Measurements from ENCODE around the gene FLVCR2. TPM values are rescaled to one million over a fixed set of nuclear protein-coding genes. Genes with fewer than 3 reads are reported as not detected.
A peak's percentile ranks its signal among the peaks of the same experiment; 100 is the strongest.

Gene FLVCR2, protein sequence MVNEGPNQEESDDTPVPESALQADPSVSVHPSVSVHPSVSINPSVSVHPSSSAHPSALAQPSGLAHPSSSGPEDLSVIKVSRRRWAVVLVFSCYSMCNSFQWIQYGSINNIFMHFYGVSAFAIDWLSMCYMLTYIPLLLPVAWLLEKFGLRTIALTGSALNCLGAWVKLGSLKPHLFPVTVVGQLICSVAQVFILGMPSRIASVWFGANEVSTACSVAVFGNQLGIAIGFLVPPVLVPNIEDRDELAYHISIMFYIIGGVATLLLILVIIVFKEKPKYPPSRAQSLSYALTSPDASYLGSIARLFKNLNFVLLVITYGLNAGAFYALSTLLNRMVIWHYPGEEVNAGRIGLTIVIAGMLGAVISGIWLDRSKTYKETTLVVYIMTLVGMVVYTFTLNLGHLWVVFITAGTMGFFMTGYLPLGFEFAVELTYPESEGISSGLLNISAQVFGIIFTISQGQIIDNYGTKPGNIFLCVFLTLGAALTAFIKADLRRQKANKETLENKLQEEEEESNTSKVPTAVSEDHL
- total RNA-seq, result 1.6 and 1.8 TPM in 2 replicates

DNA sequence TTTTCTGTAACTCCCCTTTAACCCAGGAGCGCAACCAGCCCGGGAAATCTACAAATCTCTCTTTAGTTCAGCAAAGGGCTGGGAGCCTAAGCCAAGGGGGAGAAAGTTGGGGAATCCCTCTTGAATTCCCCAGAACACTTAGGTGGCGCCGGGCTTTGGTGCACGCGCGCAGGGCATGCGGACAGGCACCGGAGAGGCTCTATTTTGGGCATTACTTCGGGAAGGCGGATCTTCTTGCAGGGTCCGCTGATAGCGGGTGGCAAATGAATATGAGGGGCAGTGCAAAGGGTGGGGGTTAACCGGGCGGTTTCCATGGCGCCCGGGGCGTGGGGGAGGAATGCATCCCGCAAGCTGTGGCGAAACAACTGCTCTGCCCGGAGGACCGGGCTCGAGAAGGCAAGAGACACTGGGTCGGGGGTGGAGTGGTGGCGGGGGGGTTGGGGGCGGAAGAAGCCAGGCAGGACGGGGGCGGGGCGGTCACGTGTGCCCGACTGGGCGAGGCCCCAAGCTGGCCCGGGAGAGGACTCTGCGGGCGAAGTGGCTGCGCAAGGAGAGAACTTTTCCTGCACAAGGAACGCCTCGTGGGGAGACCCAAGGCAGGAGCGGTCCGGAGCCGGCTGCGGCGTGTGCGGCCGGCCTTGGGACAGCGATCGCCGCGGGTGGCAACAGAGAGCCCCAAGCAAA lies at the start of gene FLVCR2:
Gene FLVCR2 (plus strand): TSS at position 519 of the 684 bp plus-strand sequence. CDS start 353 bp downstream, outside the sequence.
- DNase-seq (ENCODE audit: low read depth in 2 of 2), result peak in 1 of 2 donors; percentile 68

DNA sequence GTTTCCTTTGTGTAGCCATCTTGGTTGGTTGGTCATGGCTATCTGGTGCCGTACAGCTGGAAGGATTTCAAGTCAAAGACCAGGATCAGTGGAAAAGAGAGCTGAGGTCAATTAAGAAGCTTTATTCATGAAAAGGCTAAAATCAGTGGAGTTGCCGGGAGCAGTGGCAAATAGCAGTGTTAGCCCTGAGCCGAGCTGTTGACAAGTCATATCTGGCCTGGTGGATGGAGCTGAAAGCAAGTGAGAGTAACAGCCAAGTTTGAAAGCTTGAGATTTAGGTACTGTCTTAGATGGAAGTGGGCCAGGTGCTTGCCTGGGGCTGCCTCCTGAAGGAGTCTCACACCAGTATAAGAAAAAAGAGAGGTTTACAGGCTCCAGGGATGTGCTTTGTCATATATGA lies 47.2 kb upstream of the FLVCR2 start:
- no peak for DNase-seq (ENCODE audit: low read depth in 2 of 2)

DNA sequence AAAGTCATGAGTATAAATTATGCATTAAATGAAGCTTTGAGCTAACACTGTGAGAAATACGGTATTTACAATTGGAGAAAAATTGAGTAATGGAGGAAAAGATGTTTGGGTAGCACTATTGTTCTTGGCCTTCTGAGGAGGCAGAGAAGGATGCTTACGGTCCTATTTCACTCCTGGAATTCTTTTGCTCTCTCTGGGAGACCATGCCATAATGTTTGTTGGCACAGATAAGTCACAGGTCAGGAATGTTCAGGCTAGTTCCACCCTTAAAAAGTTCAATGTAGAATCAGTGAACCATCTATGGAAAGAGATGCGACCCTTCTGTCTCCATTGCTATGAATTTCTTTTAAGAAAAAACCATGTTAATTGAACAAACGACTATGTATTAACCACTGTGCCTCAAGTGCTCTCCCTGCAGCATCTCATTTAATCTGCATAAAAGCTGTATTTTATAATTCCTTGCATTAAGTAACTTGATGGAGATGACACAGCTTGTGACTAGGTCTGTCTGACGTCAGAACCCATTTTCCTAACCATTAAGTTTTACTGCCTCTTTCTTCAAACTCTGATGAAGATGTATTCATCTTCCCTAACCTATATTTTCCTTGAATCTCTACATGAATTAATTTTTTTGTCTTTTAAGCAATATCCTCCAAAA lies 46.6 kb upstream of the FLVCR2 start:
- DNase-seq (ENCODE audit: low read depth in 2 of 2), result no peak

DNA sequence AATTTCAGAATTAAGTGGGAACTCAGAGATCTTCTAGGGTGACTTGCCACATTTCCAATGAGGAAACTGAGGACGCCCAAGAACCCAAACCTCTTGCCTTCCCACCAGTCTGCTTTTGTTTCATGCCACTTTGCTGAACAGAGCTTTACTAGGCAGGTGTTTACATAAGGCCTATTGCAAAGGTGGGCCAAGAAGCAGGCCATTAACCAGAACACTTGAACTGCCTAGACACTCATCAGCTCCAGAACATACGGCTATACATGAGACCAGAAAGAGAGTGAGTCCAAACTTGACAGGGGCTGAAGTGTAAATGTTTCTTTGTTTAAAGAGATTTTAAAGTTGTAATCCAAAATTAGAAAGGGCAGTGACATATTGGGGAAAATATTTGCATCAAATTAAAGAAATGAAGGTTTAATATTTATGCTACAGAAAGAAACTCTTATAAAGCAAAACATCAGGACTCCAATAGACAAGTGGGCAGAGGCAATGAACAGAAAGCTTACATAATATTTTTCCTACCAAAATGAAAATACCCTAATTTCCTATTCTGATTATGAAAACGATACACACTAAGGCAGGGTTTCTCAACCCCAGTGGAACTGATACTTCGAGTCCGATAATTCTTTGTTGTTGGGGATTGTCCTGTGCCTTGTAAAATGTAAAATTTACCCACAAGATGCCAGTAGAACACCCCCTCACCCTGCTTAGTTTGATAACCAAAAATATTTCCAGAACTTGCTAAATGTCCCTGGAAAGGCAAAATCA lies 44.4 kb upstream of the FLVCR2 start:
- no peak for DNase-seq (ENCODE audit: low read depth in 2 of 2)

DNA sequence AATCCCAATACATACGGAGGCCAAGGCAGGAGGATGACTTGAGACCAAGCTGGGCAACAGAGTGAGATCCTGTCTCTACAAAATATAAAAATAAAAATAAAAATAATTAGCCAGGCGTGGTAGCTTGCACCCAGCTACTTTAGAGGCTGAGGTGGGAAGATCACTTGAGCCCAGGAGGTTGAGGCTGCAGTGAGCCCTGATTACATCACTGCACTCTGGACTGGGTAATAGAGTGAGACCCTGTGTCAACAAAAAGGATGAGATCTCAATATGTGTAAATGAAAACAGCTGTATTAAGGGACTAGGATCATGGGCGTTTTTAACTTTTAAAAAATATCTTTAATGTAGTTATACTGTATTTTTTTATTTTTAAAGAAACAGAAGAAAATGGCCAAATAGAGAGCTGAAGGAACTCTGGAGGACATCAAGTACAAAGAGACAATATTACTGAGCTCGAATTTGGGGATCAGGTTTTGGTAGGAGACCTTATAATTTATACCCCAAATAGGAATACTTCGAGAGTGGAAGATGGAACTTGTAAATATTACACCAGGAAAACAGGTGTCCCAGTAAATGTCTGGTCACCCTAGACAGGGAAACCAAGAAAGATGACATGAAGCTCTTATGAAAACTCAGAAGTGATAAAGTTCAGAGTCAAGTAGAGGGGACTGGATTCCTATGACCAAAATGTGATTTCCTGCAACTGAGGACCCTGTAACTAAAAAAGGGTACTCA lies 43.1 kb upstream of the FLVCR2 start:
- DNase-seq (ENCODE audit: low read depth in 2 of 2), result no peak

DNA sequence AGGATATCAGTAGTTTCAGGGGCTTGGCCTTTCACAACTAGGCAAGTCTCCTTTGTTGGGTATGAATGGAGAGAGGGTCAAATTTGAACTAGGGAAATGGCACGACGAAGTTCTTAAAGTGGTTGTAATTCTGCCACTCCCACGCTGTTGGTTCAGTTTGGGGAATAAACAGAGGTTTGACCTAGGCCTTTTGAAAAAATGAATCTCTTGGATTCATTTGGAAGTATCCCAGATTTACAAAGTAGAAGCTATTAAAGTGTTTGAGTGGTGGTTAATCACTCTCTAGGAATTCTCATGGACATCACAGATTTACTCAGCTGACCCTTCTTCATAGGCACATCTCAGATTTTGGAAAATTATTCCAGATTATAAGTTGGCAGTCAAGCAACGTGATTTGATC lies 41.3 kb upstream of the FLVCR2 start:
- DNase-seq (ENCODE audit: low read depth in 2 of 2), result no peak

DNA sequence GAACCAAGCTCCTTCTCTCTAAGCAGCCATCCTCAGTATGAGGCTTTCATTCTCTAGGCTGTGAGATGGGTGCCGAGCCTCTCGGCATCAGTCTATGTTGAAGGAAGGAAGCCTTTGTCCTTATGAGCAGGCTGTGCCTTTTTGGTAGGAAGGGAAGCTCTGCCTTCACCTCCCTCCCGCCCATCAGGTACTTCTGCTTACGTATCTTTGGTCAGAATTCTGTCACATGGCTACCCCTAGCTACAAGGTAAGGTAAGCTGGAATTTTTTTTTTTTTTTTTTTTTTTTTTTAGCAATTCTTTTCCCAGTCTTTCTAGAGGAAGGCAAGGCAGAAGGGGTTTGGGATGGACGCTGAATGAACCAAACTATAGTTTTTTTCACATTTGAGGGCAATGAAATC lies 39.3 kb upstream of the FLVCR2 start:
- DNase-seq (ENCODE audit: low read depth in 2 of 2), result no peak

DNA sequence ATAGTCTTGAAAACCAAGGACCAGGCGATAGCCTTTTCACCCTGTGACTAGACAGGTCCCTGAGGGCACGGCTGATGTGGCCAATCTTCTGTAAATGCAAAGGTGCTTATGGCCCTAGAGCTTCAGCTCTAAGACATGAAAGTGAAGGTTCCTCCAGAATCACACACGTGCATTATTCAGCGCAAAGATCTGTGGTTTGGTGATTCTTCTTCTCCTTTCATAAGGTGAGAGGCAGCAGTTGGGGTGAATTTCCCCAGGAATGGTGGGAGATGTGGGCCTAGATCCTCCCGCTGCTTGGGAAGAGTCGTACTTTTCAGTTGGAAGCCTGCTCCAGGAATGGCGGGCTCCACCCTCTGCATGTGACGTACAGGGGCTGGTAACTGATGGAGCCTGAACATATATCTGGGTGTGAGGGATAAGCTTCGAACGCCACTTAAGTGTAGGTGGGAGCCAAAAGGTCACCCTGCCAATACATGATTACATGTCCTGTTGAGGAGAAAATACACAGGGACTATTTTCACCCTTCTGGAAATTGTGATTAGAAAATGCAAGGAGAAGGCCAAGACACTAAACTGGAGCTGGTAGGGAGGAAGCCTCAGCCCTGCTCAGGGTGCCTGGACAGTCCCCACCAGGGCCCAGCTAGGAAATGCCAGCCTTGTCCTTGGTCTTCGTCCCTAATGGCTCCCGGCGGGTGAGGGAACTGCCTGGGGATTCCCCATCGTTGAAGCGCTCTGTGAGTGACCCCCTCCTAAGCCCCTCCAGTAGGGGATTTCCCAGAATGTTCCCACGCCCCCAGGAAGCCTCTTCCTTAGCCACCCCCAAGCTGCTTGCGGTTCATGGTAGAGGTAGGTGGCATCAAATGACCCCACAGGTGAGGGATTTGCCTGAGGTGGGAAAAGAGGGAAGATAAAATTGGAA lies 38.6 kb upstream of the FLVCR2 start:
- DNase-seq (ENCODE audit: low read depth in 2 of 2), result peak in 1 of 2 donors; percentile 18

DNA sequence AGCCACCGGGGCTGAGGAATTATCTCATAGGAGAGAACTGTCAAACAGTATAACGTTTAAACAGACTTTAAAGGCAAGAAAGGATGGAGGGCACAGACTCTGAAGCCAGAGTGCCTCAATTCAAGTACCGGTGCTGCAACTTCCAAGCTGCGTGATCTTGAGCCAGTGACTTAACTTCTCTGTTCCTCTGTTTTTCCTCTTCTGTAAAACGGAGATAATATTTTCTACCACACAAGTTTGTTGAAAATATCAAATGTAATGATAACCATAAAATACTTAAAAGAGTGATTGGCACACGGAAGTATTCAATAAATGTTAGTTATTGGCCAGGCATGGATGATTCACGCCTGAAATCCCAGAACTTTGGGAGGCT lies 38.0 kb upstream of the FLVCR2 start:
- DNase-seq (ENCODE audit: low read depth in 2 of 2), result no peak

DNA sequence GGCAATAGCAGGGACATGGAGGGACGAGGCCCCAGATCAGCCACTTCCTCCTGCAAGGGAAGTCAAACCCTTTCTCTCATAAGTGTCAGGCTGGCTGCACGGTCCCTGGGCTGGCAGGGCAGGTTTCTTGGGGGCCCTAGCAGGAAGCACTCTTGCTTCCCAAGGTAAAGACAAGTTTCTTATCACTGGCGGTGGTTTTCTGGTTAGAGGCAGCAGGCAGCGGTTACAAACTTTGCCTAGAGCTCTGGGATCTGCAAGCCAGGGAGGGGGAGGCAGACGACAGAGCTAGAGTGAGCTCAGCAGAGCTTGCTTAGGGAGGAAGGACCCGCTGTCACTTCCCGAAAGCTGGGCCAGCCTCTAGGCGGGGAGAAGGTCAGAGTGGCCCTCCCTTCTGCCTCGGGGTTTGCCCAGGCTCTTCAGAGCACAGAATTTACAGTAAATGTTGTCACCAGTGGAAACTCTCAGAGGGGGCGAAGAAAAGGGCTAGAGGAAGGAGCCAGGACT lies 35.8 kb upstream of the FLVCR2 start:
- DNase-seq (ENCODE audit: low read depth in 2 of 2), result peak in 1 of 2 donors; percentile 17

DNA sequence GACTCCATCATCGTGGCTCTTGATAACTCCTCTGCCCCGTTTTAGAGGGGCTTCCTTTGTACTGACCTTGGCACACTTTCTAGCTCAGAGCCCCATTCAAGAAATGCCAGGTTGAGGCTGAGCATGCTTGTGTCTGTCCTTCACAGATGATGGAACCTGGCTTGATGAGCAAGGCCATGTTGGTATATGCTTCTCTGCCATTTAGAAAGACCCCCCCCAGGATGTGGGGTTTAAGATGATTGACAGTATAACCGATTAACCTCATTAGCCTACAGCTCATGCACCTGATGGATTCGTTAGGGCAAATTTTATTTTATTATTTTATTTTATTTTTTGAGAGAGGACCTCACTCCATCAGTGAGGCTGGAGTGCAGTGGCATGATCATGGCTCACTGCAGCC lies 35.2 kb upstream of the FLVCR2 start:
- DNase-seq (ENCODE audit: low read depth in 2 of 2), result no peak

DNA sequence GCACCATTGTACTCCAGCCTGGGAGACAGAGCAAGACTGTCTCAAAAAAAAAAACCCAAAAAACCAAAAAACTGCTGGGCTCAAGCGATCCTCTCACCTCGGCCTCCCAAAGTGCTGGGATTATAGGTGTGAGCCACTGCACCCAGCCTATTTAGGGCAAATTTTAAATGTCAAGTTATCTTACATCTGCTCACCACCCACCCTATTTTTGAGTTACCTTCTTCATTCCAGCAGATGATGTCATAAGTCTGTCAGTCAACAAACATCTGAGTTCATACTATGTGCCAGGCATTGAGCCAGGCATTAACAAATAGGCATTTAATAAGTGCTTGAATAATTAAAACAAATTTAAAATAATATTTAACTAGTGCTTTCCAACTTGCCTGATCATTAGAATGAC lies 34.6 kb upstream of the FLVCR2 start:
- DNase-seq (ENCODE audit: low read depth in 2 of 2), result no peak

DNA sequence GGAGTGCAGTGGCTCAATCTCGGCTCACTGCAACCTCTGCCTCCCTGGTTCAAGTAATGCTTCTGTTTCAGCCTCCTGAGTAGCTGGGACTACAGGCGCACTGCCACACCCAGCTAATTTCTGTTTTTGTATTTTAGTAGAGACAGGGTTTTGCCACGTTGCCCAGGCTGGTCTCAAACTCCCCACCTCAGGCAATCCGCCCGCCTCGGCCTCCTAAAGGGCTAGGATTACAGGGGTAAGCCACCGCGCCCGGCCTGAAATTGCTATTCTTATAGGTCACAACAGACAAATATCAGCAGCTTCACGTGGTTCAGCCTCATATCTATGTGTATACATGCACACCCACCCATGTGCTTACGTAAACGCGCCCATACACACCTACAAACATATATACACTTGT lies 32.5 kb upstream of the FLVCR2 start:
- DNase-seq (ENCODE audit: low read depth in 2 of 2), result no peak

DNA sequence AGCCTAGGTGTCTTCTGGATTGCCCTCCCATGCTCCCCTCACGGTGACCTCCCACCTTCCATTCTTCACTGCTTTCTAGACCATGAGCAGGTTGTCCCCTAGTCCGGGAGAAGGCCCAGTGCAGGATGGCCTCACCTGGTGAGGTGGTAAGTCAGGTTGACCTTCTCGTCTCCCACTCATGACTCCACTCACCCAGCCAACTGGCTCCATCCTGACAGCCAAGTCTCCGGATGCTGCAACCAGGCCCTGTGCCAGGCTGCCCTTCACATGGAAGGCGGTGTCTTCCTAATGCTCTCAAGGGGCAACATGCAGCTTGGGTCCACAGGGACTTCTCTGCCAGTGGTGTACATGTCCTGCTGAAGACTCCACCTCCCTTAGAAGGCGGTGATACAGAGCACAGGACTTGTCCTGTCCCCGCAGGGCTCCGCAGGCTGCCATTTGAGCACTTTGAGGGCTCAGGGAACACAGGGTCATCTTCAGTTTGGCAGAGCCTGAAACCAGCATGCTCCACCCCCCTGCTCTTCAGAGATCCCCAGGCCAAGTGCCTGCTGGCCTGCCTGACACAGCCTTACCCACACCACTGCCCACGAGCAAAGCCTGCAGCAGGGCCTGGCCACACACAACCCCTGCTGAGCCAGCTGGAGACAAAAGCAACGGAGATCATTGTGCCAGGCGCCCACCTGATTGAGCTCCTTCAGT lies 30.7 kb upstream of the FLVCR2 start:
- DNase-seq (ENCODE audit: low read depth in 2 of 2), result no peak

DNA sequence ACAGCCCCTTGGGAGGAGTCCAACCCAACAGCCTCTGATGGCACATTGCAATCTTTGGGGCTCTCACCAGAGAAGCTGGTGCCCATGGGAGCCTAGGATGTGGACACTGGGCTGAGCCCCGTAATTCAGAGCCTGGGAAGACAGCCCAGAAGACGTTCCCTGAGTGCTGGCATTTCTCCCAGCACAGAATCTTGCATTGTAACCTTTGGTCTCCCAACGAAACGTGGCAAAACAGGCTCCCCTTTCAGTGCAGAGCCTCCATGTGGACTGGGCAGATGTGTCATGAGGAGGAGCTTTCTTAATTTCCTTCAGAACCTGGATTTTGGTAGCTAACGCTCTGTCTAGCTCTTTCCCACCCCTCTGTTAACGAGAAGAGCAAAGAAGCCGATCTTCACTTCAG lies 29.9 kb upstream of the FLVCR2 start:
- no peak for DNase-seq (ENCODE audit: low read depth in 2 of 2)

DNA sequence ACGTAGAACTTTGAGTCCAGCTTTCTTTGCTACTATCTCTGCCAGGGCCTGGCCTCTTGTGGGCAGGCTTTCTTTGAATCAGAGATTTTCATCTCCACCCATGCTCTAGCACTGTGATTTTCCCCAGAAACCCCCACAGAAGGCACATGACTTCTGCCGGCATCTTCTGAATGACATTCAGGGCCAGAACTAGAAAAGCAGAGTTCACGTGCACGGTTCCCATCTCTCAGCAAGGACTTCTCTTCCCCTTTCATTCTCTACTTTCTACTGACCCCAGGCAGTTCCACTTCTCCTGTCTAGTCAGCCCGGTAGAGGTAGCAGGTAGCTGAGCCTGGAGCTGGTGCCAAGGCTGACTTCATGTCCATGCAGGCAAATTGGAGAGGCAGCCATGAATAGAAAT lies 29.3 kb upstream of the FLVCR2 start:
- DNase-seq (ENCODE audit: low read depth in 2 of 2), result no peak

DNA sequence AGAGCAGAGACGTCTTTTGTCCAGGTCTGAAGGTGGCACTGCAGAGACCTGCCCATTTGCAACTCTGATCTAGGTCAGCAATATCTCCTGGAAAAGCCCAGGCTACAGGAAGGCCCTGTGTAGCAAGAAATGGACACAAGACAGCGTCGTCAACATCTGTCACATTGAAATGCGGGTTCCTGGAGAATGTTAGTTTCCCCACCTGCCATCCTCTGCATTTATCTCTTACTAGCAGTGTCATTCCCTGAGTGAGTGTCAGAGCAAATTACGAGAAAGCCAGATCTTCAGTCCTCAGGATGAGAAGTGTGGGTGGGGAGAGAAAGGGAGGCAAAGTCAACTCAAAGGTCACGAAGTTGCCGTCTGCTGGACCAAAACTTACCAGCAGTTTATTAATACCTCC lies 27.4 kb upstream of the FLVCR2 start:
- no peak for DNase-seq (ENCODE audit: low read depth in 2 of 2)

DNA sequence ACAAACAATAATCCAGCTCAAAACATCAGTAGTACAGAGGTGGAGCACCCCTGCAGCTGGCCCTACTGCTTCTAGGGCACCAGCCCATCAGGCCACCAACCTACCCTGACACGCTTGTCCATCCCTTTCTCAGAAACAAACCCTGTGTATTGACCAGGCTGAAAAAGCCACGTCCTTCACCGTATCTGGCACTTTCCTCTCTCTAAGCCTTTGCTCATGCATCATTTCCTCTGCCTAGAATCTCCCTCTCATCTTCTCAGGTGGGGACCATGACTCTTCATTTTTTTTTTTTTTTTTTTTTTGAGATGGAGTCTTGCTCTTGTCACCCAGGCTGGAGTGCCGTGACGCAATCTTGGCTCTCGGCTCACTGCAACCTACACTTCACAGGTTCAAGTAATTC lies 25.3 kb upstream of the FLVCR2 start:
- DNase-seq (ENCODE audit: low read depth in 2 of 2), result no peak

DNA sequence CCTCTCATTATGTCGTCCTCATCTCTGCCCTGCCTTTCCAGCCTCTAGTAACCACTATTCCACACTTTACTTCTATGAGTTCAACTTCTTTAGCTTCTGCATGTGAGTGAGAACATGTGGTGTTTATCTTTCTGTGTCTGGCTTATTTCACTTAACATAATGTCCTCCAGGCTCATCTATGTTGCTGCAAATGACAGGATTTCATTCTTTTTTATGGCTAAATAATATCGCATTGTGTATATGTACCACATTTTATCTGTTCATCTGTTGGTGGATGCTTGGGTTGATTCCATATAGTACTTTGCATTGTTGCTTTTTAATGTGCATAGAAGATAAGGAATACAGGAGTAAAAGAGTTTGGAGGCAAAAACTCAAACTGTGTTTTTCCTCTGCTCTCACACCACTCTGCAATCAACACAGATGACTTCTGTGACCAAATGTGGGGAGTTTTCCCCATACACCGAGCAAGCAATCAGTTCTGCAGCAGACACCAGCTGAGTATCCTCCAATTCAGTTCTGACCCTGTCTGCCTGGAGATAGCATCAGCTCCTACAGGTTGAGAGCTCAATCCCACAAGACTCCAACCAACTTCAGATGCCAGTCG lies 24.6 kb upstream of the FLVCR2 start:
- DNase-seq (ENCODE audit: low read depth in 2 of 2), result no peak

Measured in dermis microvascular lymphatic vessel endothelial cell (primary cell).